AG10803 (cell line): ENCODE data around the gene PGPEP1.
"Not testable (repeated sequence)": the region's sequence is repeated elsewhere in the genome, so short reads cannot be mapped to it uniquely, and the experiment has no call there.

Source experiments
- DNase-seq: peaks from one replicate; pipeline ENCODE4 v3.0.0; 2010; ENCODE audit warnings: low read depth
- H3K4me3 ChIP-seq: 2 replicates; pipeline ENCODE4 v1.5.1; 2011; ENCODE audit warnings: mild to moderate bottlenecking, low read length, control low read depth
- CTCF ChIP-seq: conservative IDR thresholded peaks from 2 replicates; pipeline ENCODE4 v1.5.1; 2011; ENCODE audit warnings: mild to moderate bottlenecking, low read length, control low read depth, inconsistent platforms

Gene PGPEP1

DNA sequence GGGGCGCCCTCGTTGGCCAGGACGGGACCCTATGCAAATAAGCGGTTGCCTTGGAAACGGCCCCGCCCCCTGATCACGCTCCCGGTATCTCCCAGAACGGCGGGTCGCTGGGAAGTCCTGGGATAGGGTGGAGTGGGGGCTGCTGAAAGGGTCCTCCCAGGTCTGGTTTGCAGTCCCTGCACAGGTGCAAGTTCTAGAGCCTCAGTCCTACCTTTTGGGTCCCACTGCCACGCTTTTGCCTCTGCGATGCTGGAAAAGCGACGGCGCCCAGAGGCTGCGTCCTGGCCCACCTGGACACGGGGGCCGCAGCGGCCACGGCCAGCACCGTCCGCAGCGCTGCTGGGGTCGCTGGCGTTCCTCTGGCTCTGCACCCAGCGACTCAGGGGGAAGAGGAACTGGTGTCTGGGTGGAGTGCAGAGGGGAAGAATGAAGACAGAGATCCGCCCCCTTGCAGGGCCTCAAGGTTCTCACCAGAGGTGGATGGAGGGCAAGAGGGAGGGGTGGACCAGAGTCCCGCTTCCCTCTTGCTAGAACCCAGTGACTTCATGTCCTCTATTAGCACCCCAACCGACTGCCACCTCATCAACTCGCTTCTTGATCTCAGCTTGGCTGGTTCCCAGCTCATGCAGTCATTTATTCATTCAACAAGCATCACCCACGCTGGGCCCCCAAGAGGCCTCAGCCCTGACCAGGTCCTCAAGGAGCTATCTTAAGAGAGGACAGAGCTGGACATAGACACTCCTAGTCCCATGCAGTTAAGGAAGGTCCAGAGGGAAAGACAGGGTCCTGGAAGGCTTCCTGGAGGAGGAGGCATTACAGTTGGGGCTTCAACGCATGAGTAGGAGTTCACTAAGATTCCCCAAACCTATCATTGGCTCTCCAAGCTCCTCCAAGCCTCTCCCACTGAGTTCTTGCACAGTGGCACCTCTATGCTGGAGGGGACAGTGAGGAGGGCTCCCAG, 57.1 kb downstream of the PGPEP1 start, which contains the start of gene LRRC25:
TSS of gene LRRC25 (minus strand) at position 381 of the 961 bp plus-strand sequence. CDS start 659 bp downstream, outside the sequence.
- H3K4me3 ChIP-seq, result no peak within 1 kb of the TSS
- no peak for TF ChIP-seq CTCF
- no peak for DNase-seq

DNA sequence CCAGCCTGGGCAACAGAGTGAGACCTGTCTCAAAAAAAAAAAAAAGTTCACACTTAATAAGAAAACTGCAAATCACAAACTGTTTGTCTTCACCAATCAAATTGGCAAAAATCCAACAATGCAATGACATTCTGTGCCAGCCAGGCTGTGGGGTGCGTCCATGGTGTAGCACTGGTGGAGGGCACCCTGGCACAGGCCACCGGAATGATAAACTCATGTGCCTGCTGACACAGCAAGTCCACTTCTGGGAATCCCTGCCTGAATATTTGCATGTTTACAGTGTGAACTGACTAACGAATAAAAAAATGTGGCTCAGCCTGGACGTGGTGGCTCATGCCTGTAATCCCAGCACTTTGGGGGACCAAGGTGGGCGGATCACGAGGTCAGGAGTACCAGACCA, 58.6 kb downstream of the PGPEP1 start:
- DNase-seq, result peak; percentile 73
- no peak for TF ChIP-seq CTCF
- H3K4me3 ChIP-seq, result no peak overlapping the region

GRCh38 chr19:18401580-18402112, 61.2 kb downstream of the PGPEP1 start:
- TF ChIP-seq CTCF, result peak; percentile 66
- no peak overlapping the region for H3K4me3 ChIP-seq
- peak; percentile 82 for DNase-seq

GRCh38 chr19:18402455-18403248, 62.3 kb downstream of the PGPEP1 start:
- H3K4me3 ChIP-seq, DNase-seq: not testable (repeated sequence)

DNA sequence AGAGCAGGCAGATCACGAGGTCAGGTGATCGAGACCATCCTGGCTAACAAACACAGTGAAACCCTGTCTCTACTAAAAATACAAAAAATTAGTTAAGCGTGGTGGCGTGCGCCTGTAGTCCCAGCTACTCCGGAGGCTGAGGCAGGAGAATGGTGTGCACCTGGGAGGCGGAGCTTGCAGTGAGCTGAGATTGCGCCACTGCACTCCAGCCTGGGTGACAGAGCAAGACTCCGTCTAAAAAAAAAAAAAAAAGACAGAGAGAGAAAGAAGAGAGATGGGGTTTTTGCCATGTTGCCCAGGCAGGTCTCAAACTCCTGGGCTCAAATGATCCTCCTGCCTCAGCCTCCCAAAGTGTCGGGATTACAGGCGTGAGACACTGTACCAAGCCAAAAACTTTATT, 65.4 kb downstream of the PGPEP1 start:
- not testable (repeated sequence) for H3K4me3 ChIP-seq, DNase-seq

DNA sequence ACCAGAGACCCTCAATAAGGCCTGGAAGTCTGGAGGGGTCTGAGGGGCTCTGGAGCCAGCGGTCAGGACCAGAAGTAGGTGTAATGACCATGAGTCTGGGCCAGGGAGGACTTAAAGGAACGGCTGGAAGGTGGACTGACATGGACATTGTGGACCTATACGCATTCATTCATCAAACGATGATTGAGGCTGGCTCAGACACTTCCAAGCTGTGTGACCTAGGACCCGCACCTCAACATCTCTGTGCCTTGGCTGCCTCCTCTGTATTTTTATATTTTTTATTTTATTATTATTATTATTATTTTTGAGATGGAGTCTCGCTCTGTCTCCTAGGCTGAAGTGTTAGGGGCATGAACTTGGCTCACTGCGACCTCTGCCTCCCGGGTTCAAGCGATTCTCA, 66.4 kb downstream of the PGPEP1 start:
- DNase-seq, result no peak
- no peak for TF ChIP-seq CTCF
- H3K4me3 ChIP-seq, result no peak overlapping the region

DNA sequence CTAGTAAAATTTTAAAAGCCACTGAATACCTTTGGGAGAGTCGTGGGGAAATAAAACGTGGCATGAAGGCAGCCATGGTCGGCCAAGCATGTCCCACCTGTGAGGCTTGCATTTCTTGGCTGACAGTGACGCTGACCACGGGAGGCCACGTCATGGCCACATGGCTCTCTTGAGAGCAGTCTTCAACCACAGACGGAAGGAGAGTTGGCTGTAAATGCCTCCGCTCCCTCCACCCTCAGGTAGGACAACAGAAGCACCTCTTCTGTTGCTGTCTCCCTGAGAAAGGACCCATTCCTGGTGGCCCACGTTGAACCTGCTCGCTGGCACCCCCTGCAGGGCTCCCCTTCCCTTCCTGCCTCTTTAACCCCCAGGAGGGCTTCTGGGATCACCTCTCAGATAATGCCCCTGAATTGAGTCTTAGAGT, 67.7 kb downstream of the PGPEP1 start:
- DNase-seq, result no peak
- H3K4me3 ChIP-seq, result no peak overlapping the region
- peak; percentile 52 for TF ChIP-seq CTCF
